Esophagus squamous epithelium (tissue), 5 donors: ENCODE results near the gene DLL3. TPM values are rescaled to one million over a fixed set of nuclear protein-coding genes. Genes with fewer than 3 reads are reported as not detected.

ENCODE experiments used
- DNase-seq: peaks from one replicate; lab custom pipeline; 2025; lab: John Stamatoyannopoulos, UW
- H3K27ac ChIP-seq, 4 donors: fragments of 200-600 bp; sonication (generic); one replicate each; pipeline ENCODE4 v1.5.1; 2016 to 2019; ENCODE audit warnings: mild to moderate bottlenecking in 1 of 4
- H3K27me3 ChIP-seq, 4 donors: fragments of 200-600 bp; sonication (generic); 1 replicate in 3 of 4; 2 replicates in 1 of 4; pipeline versions ENCODE4 v1.5.1 to v1.6.0; 2017 to 2021; ENCODE audit warnings: antibody characterized with exemption in 1 of 4
- H3K36me3 ChIP-seq, 3 donors: fragments of 200-600 bp; sonication (generic); one replicate each; pipeline ENCODE4 v1.5.1; 2016 to 2019
- H3K4me1 ChIP-seq, 3 donors: fragments of 200-600 bp; sonication (generic); one replicate each; pipeline ENCODE4 v1.5.1; 2017 to 2019
- H3K4me3 ChIP-seq, 4 donors: fragments of 200-600 bp; sonication (generic); 1 replicate in 3 of 4; 2 replicates in 1 of 4; pipeline ENCODE4 v1.5.1; 2016 to 2019; ENCODE audit warnings: mild to moderate bottlenecking in 2 of 4, moderate library complexity in 1 of 4
- H3K9me3 ChIP-seq, 3 donors: fragments of 200-600 bp; sonication (generic); one replicate each; pipeline ENCODE4 v1.5.1; 2016 to 2019
- POLR2A ChIP-seq, 4 donors: fragments of 450-650 bp; IDR thresholded peaks; one replicate each; pipeline ENCODE4 v1.6.1; 2017; ENCODE audit warnings: antibody characterized with exemption in 4 of 4, mild to moderate bottlenecking in 4 of 4, moderate library complexity in 3 of 4
- WGBS, 2 donors: methylation state at CpG; one replicate each; pipeline ENCODE4 v1.1.5; 2018; 5-methylcytosine and 5-hydroxymethylcytosine counted together
- intact Hi-C: fragments of 100-400 bp; cut with DNase I; formaldehyde crosslinking; loops from one replicate; pipeline ENCODE4 v1.15.0; 2022
- total RNA-seq, 4 donors: library from RNA; depleted of rRNA; stranded (reverse); fragments of >200 nt; gene quantifications; one replicate each; pipeline ENCODE4 v1.1.0, GENCODE V29; 2016
- TF ChIP-seq, protein P1 (sequence below), 6 experiments: fragments of 450-650 bp in 4 of 6; fragments of 200-600 bp in 2 of 6; sonication (generic) in 2 of 6; IDR thresholded peaks; one replicate each; pipeline ENCODE4 v1.5.1; 2016 to 2019; ENCODE audit warnings: antibody characterized with exemption in 6 of 6, mild to moderate bottlenecking in 4 of 6, moderate library complexity in 4 of 6
- donor health status: DM: yes; HTN: yes; CAD: no.

Gene DLL3
- total RNA-seq, 4 donors from 2014 or later: not detected

DNA sequence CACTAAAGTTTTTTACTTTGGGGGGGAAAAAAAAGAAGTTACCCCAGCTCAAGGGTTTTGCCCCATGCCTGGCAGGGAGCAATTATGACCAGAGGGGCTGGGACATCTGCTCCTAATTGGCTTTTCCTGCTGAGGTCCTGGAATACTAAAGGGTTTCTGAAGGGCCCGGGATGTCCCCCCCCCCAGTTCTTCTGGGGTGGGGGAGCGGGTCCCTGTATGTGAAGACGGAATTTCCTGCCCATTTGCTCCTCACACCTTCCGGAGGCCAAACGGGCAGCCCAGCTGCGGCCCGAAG is 1.1 kb upstream of the DLL3 start:
- Histone ChIP-seq H3K27me3 (peaks cover 5 to 73% (median 23%) of the 10 kb centered on the region in 4 donors), H3K4me1 (peaks cover 15 to 22% (median 17%) of the 10 kb centered on the region in 3 donors), H3K4me3 (peak overlapping the region in 1 of 4 donors; percentile 44), H3K9me3 (peaks cover 0 to 3% (median 0%) of the 10 kb centered on the region in 3 donors), H3K36me3 (no peaks in the 10 kb centered on the region), H3K27ac (no peak overlapping the region)
- DNase-seq: no peak
- intact Hi-C loops: no loop called here
- no peak for TF ChIP-seq POLR2A (IDR thresholded peaks at IDR 0.05)
- TF ChIP-seq, protein P1, sequence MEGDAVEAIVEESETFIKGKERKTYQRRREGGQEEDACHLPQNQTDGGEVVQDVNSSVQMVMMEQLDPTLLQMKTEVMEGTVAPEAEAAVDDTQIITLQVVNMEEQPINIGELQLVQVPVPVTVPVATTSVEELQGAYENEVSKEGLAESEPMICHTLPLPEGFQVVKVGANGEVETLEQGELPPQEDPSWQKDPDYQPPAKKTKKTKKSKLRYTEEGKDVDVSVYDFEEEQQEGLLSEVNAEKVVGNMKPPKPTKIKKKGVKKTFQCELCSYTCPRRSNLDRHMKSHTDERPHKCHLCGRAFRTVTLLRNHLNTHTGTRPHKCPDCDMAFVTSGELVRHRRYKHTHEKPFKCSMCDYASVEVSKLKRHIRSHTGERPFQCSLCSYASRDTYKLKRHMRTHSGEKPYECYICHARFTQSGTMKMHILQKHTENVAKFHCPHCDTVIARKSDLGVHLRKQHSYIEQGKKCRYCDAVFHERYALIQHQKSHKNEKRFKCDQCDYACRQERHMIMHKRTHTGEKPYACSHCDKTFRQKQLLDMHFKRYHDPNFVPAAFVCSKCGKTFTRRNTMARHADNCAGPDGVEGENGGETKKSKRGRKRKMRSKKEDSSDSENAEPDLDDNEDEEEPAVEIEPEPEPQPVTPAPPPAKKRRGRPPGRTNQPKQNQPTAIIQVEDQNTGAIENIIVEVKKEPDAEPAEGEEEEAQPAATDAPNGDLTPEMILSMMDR (IDR thresholded peaks at IDR 0.05): no peak
- 0% methylated on average over 1 to 6 of the region's 7 CpGs for WGBS, 2 donors

- DNase-seq: no peak
- Histone ChIP-seq H3K4me1 (peaks cover 15 to 28% (median 17%) of the 10 kb centered on the region in 3 donors), H3K36me3 (no peaks in the 10 kb centered on the region), H3K27me3 (peaks cover 5 to 78% (median 24%) of the 10 kb centered on the region in 4 donors), H3K9me3 (peaks cover 0 to 6% (median 0%) of the 10 kb centered on the region in 3 donors), H3K27ac (no peak overlapping the region), H3K4me3 (peak overlapping the region in 1 of 4 donors; percentile 44)
- 2% methylated on average over 24 to 30 of the region's 40 CpGs for WGBS, 2 donors
- no peak for TF ChIP-seq POLR2A (IDR thresholded peaks at IDR 0.05)
- TF ChIP-seq, protein P1 (IDR thresholded peaks at IDR 0.05): peak in 1 of 6 experiments; percentile 19
- intact Hi-C loops: no loop called here
Observed at GRCh38 chr19:39497996-39498797, 550 bp upstream of the DLL3 start.

GRCh38 chr19:39499932-39500331 is 1.2 kb downstream of the DLL3 start:
- 60 to 77% methylated on average over 8 of the region's 8 CpGs for WGBS, 2 donors
- H3K9me3 ChIP-seq: peaks cover 0 to 6% (median 0%) of the 10 kb centered on the region in 3 donors
- H3K36me3 ChIP-seq: no peaks in the 10 kb centered on the region
- no peak overlapping the region for H3K4me3 ChIP-seq
- no peak overlapping the region for H3K27ac ChIP-seq
- H3K4me1 ChIP-seq: peaks cover 15 to 29% (median 17%) of the 10 kb centered on the region in 3 donors
- TF ChIP-seq, protein P1 (IDR thresholded peaks at IDR 0.05): no peak
- DNase-seq: no peak
- H3K27me3 ChIP-seq: peaks cover 5 to 96% (median 27%) of the 10 kb centered on the region in 4 donors
- intact Hi-C loops: no loop called here

GRCh38 chr19:39500543-39500942 is 1.8 kb downstream of the DLL3 start:
- 29 to 45% methylated on average over 3 to 4 of the region's 4 CpGs for WGBS, 2 donors
- no peak overlapping the region for H3K4me3 ChIP-seq
- DNase-seq: no peak
- intact Hi-C loops: no loop called here
- peaks cover 5 to 100% (median 27%) of the 10 kb centered on the region in 4 donors for H3K27me3 ChIP-seq
- TF ChIP-seq POLR2A (IDR thresholded peaks at IDR 0.05): no peak
- no peak overlapping the region for H3K27ac ChIP-seq
- H3K36me3 ChIP-seq: no peaks in the 10 kb centered on the region
- peaks cover 15 to 29% (median 17%) of the 10 kb centered on the region in 3 donors for H3K4me1 ChIP-seq
- H3K9me3 ChIP-seq: peaks cover 0 to 6% (median 0%) of the 10 kb centered on the region in 3 donors

- no peak overlapping the region for H3K4me3 ChIP-seq
- no peak for DNase-seq
- 58 to 67% methylated on average over 4 to 5 of the region's 5 CpGs for WGBS, 2 donors
- intact Hi-C loops: no loop called here
- peaks cover 5 to 100% (median 27%) of the 10 kb centered on the region in 4 donors for H3K27me3 ChIP-seq
- no peak for TF ChIP-seq POLR2A (IDR thresholded peaks at IDR 0.05)
- TF ChIP-seq, protein P1 (IDR thresholded peaks at IDR 0.05): no peak
- peaks cover 0 to 6% (median 0%) of the 10 kb centered on the region in 3 donors for H3K9me3 ChIP-seq
- no peaks in the 10 kb centered on the region for H3K36me3 ChIP-seq
- H3K4me1 ChIP-seq: peaks cover 15 to 29% (median 17%) of the 10 kb centered on the region in 3 donors
- no peak overlapping the region for H3K27ac ChIP-seq
Observed at GRCh38 chr19:39501340-39501739, 2.6 kb downstream of the DLL3 start.
